Body of pancreas (tissue), 4 donors: ENCODE measurements around the gene GPC4. TPM values are rescaled to one million over a fixed set of nuclear protein-coding genes. Genes with fewer than 3 reads are reported as not detected.
A peak's percentile ranks its signal among the peaks of the same experiment; 100 is the strongest.

Experiments
- ATAC-seq: fragments of 150-250 bp; one replicate; pipeline ENCODE4 v1.9.1; 2016
- DNase-seq, 4 donors: peaks; one replicate each; pipeline ENCODE4 v3.0.0-alpha.2; 2019
- H3K27ac ChIP-seq, 4 donors: fragments of 200-600 bp; sonication (generic); 1 replicate in 3 of 4; 2 replicates in 1 of 4; pipeline versions ENCODE4 v1.5.1 to v1.6.1; 2016 to 2019; ENCODE audit warnings: mild to moderate bottlenecking in 1 of 4, mixed read lengths in 1 of 4, moderate library complexity in 1 of 4
- H3K27me3 ChIP-seq, 2 donors: fragments of 200-600 bp; sonication (generic); one replicate each; pipeline ENCODE4 v1.6.0; 2016; ENCODE audit warnings: mild to moderate bottlenecking in 1 of 2
- H3K36me3 ChIP-seq, 2 donors: fragments of 200-600 bp; sonication (generic); replicated peaks in 1 of 2; 2 replicates each; pipeline ENCODE4 v1.5.1; 2016; ENCODE audit warnings: low read depth in 2 of 2; ENCODE audit not compliant: insufficient read depth in 1 of 2
- H3K4me1 ChIP-seq: fragments of 200-600 bp; sonication (generic); one replicate; pipeline ENCODE4 v1.6.0; 2016
- H3K4me3 ChIP-seq, 2 donors: fragments of 200-600 bp; sonication (generic); 1 replicate in 1 of 2; 2 replicates in 1 of 2; pipeline ENCODE4 v1.5.1; 2016 to 2019
- H3K9me3 ChIP-seq, 3 donors: fragments of 200-600 bp; sonication (generic); 1 replicate in 2 of 3; 2 replicates in 1 of 3; pipeline ENCODE4 v1.5.1; 2016
- POLR2A ChIP-seq, 3 donors: fragments of 450-650 bp; IDR thresholded peaks; one replicate each; pipeline ENCODE4 v1.6.1; 2016; ENCODE audit warnings: antibody characterized with exemption in 3 of 3, mild to moderate bottlenecking in 2 of 3
- WGBS, 2 donors: methylation state at CpG; one replicate each; pipeline ENCODE4 v1.1.5; 2017; 5-methylcytosine and 5-hydroxymethylcytosine counted together
- intact Hi-C: fragments of 100-400 bp; cut with DNase I; formaldehyde crosslinking; loops from one replicate; pipeline ENCODE4 v1.15.1; 2023
- total RNA-seq, 2 donors: library from RNA; depleted of rRNA; stranded (reverse); fragments of >200 nt; gene quantifications; one replicate each; pipeline ENCODE4 v1.1.0, GENCODE V29; 2016
- TF ChIP-seq, protein P1 (sequence below), 7 experiments: fragments of 450-650 bp in 4 of 7; fragments of 200-600 bp in 3 of 7; sonication (generic) in 3 of 7; IDR thresholded peaks; one replicate each; pipeline ENCODE4 v1.5.1; 2016 to 2019; ENCODE audit warnings: antibody characterized with exemption in 7 of 7

GPC4 gene
- total RNA-seq, 2 donors from 2014 or later, result 9.3 to 11.2 TPM

DNA sequence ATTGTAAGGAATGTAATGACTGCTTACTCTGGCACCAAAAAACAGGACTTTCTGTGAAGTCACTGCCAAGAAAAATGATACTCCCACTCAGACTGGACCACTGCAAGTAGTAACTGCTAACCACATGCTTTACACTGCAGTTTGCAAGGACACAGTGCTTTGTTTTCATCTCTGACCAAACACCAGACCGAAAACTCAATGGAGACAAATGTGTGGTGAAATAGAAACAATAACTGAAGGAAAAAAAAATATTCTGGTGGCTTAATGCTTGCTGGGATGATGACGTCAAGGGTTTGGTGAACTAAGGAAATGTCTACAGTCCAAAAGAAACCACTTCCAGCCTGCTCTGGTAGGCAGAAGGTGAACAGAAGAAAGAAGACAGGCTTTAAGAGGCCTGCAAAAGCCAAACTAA, 13.2 kb downstream of the GPC4 start:
- intact Hi-C loops, result no loop called here
- TF ChIP-seq, protein P1, sequence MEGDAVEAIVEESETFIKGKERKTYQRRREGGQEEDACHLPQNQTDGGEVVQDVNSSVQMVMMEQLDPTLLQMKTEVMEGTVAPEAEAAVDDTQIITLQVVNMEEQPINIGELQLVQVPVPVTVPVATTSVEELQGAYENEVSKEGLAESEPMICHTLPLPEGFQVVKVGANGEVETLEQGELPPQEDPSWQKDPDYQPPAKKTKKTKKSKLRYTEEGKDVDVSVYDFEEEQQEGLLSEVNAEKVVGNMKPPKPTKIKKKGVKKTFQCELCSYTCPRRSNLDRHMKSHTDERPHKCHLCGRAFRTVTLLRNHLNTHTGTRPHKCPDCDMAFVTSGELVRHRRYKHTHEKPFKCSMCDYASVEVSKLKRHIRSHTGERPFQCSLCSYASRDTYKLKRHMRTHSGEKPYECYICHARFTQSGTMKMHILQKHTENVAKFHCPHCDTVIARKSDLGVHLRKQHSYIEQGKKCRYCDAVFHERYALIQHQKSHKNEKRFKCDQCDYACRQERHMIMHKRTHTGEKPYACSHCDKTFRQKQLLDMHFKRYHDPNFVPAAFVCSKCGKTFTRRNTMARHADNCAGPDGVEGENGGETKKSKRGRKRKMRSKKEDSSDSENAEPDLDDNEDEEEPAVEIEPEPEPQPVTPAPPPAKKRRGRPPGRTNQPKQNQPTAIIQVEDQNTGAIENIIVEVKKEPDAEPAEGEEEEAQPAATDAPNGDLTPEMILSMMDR (IDR thresholded peaks at IDR 0.05), result no peak
- no peak for TF ChIP-seq POLR2A (IDR thresholded peaks at IDR 0.05)
- no peak for DNase-seq
- no peak for ATAC-seq
- Histone ChIP-seq H3K9me3 (no peaks in the 10 kb centered on the region), H3K27ac (peak overlapping the region in 1 of 4 donors; percentile 36), H3K4me1 (peaks cover 18% of the 10 kb centered on the region), H3K27me3 (no peaks in the 10 kb centered on the region), H3K36me3 (no peaks in the 10 kb centered on the region), H3K4me3 (no peak overlapping the region)
- 16 to 30% methylated on average over 2 of the region's 2 CpGs for WGBS, 2 donors

DNA sequence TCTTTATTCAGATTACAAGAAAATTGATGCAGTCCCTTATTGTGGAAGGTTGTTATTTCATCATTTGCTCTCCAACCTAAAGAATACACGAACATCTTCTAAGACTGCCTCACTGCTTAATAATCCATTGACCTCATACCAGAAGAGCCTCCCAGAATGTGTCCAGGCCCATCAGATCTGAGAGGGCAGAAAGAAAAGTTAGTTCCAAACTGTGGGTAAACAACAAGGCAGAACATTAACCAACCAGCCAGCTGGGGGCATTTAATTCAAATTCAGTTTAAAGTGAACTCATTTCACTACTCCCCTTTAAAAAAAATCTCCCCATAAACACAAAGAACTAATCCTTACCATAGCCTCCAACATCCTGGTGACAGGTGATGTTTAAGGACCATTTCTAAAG, 13.8 kb downstream of the GPC4 start:
- WGBS, 2 donors, result 8 to 13% methylated on average over 1 of the region's 1 CpG
- H3K9me3 ChIP-seq, result no peaks in the 10 kb centered on the region
- H3K27ac ChIP-seq, result peak overlapping the region in 1 of 4 donors; percentile 36
- H3K27me3 ChIP-seq, result no peaks in the 10 kb centered on the region
- no peak for ATAC-seq
- intact Hi-C loops, result no loop called here
- H3K4me3 ChIP-seq, result no peak overlapping the region
- no peak for TF ChIP-seq POLR2A (IDR thresholded peaks at IDR 0.05)
- TF ChIP-seq, protein P1 (IDR thresholded peaks at IDR 0.05), result no peak
- DNase-seq, result no peak
- peaks cover 23% of the 10 kb centered on the region for H3K4me1 ChIP-seq
- no peaks in the 10 kb centered on the region for H3K36me3 ChIP-seq

DNA sequence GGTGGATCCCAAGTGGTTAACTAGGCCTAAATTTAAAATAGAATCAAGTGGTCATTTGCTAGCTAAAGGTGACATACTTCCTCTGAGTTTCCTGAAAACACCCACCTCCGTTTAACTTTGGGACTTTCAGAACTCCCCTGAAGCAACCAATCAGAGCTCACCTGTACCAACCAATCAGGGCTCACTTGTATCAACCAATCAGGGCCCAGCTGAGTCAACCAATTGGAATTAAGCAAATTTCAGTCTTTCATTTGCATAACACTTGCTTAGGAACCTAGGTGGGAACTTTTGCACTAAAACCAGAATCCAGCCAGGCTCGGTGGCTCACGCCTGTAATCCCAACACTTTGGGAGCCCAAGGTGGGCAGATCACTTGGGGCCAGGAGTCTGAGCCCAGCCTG, 15.9 kb downstream of the GPC4 start:
- ATAC-seq, result no peak
- WGBS, 2 donors, result 85 to 90% methylated on average over 2 to 3 of the region's 3 CpGs

DNA sequence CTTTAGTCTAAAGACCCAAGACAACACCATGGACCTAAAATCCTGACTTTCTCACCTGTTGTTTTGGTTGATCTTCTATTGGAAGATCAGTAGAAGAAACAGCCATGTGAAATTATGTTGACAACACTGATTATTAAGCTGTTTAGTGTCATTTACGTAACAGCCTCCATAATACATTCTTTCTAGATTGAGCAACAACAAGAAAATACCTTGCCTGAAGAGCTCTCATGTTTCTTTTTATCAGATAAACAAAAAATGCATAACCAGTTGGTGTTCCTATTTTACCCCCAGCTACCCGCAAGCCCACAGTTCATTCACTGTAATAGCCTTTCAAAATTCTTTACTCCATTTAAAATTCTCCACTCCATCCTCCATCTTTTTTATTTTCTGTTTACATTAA, 20.5 kb downstream of the GPC4 start:
- ATAC-seq (no peak), DNase-seq (no peak)
- H3K4me1 ChIP-seq, result peaks cover 38% of the 10 kb centered on the region
- H3K4me3 ChIP-seq, result no peak overlapping the region
- no peaks in the 10 kb centered on the region for H3K27me3 ChIP-seq
- no peak overlapping the region for H3K27ac ChIP-seq
- 76 to 83% methylated on average over 2 of the region's 2 CpGs for WGBS, 2 donors
- intact Hi-C loops, result no loop called here
- TF ChIP-seq, protein P1 (IDR thresholded peaks at IDR 0.05), result no peak
- no peak for TF ChIP-seq POLR2A (IDR thresholded peaks at IDR 0.05)
- H3K36me3 ChIP-seq, result no peaks in the 10 kb centered on the region
- no peaks in the 10 kb centered on the region for H3K9me3 ChIP-seq

More for the DNA sequence above, 15.9 kb downstream of the GPC4 start:
- no peaks in the 10 kb centered on the region for H3K36me3 ChIP-seq
- no peak overlapping the region for H3K4me3 ChIP-seq
- DNase-seq, result no peak
- H3K9me3 ChIP-seq, result no peaks in the 10 kb centered on the region
- no peak for TF ChIP-seq POLR2A (IDR thresholded peaks at IDR 0.05)
- TF ChIP-seq, protein P1 (IDR thresholded peaks at IDR 0.05), result no peak
- no peak overlapping the region for H3K27ac ChIP-seq
- H3K27me3 ChIP-seq, result no peaks in the 10 kb centered on the region
- intact Hi-C loops, result no loop called here
- H3K4me1 ChIP-seq, result peaks cover 27% of the 10 kb centered on the region

DNA sequence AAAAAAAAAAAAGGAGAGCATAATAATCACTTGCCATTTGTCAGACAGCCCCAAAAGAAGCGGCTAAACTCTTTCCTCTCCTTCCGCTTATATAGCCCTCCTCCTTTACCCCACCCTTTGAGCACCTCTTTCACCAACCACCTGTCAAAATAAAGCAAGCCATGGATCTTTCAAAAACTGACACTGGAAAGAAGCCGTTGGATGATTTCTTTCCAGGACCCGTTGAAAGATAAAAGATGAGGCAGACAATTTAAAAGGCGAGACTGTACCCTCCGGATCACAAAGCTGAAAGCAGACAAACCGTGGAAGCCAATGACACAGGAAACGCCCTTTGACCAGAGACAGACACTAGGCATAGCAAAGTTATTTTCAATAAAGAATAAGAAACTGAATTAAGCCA, 22.6 kb downstream of the GPC4 start:
- WGBS, 2 donors, result 79 to 83% methylated on average over 8 of the region's 8 CpGs
- TF ChIP-seq, protein P1 (IDR thresholded peaks at IDR 0.05), result no peak
- no peaks in the 10 kb centered on the region for H3K9me3 ChIP-seq
- no peaks in the 10 kb centered on the region for H3K36me3 ChIP-seq
- H3K27me3 ChIP-seq, result no peaks in the 10 kb centered on the region
- intact Hi-C loops, result no loop called here
- no peak for DNase-seq
- peaks cover 44% of the 10 kb centered on the region for H3K4me1 ChIP-seq
- no peak overlapping the region for H3K27ac ChIP-seq
- no peak for ATAC-seq
- no peak overlapping the region for H3K4me3 ChIP-seq
